T-cell (primary cell): Measurements from ENCODE around the gene PARVG. TPM values are rescaled to one million over a fixed set of nuclear protein-coding genes. Genes with fewer than 3 reads are reported as not detected.

Source experiments
- ATAC-seq, 4 experiments: fragments of 200-7000 bp in 3 of 4; fragments of 150-1000 bp in 1 of 4; cut with Tn5 transposase; replicated peaks in 1 of 4; 1 replicate in 3 of 4; 2 replicates in 1 of 4; pipeline ENCODE4 v1.10.0; 2021; ENCODE audit warnings: moderate library complexity in 3 of 4, mild to moderate bottlenecking in 2 of 4, moderate number of reproducible peaks in 1 of 4
- CTCF ChIA-PET, 2 donors: fragments of 300-600 bp; sonication (Branson Sonifier 250); formaldehyde crosslinking; loops; one replicate each; lab custom pipeline; 2022; ENCODE audit warnings: antibody characterized with exemption in 2 of 2; lab: Charles Lee
- POLR2A ChIA-PET, 2 donors: fragments of 300-600 bp; sonication (Branson Sonifier 250); formaldehyde crosslinking; loops; one replicate each; lab custom pipeline; 2022; ENCODE audit warnings: antibody characterized with exemption in 2 of 2; lab: Charles Lee
- DNase-seq, 35 experiments: peaks; one replicate each; pipeline versions ENCODE4 v3.0.0 to v3.0.0-alpha.2; 2013 to 2023
- H3K27ac ChIP-seq: one replicate; pipeline ENCODE4 v1.5.1; 2013; ENCODE audit warnings: low read length
- H3K27me3 ChIP-seq, 2 experiments: replicated peaks in 1 of 2; 1 replicate in 1 of 2; 2 replicates in 1 of 2; pipeline versions ENCODE4 v1.6.1 to v1.7.0; 2013; ENCODE audit warnings: low read length in 1 of 2, mixed read lengths in 1 of 2; ENCODE audit not compliant: control insufficient read depth in 2 of 2, insufficient read depth in 2 of 2; ENCODE audit errors: extremely low read depth in 1 of 2
- H3K36me3 ChIP-seq, 2 donors: 1 replicate in 1 of 2; 2 replicates in 1 of 2; pipeline versions ENCODE4 v1.6.1 to v1.7.0; 2013; ENCODE audit warnings: low read length in 1 of 2; ENCODE audit not compliant: control insufficient read depth in 2 of 2, insufficient read depth in 1 of 2; ENCODE audit errors: extremely low read depth in 1 of 2
- H3K4me1 ChIP-seq, 2 experiments: 1 replicate in 1 of 2; 2 replicates in 1 of 2; pipeline versions ENCODE4 v1.6.1 to v1.7.0; 2013; ENCODE audit warnings: low read length in 2 of 2, mixed read lengths in 1 of 2; ENCODE audit not compliant: insufficient read depth in 2 of 2, control insufficient read depth in 1 of 2; ENCODE audit errors: extremely low read depth in 1 of 2
- H3K4me3 ChIP-seq, 2 donors: 1 replicate in 1 of 2; 2 replicates in 1 of 2; pipeline versions ENCODE4 v1.5.1 to v1.7.0; 2013; ENCODE audit warnings: mild to moderate bottlenecking in 2 of 2, low read length in 1 of 2, moderate library complexity in 1 of 2; ENCODE audit not compliant: control insufficient read depth in 1 of 2; ENCODE audit errors: extremely low read depth in 1 of 2
- H3K9me3 ChIP-seq: 2 replicates; pipeline ENCODE4 v1.7.0; 2013
- H3K27ac Mint-ChIP-seq, 2 donors: one replicate each; pipeline ENCODE4 v1.8.0; 2020 to 2021; ENCODE audit warnings: mild to moderate bottlenecking in 2 of 2, mixed read lengths in 2 of 2
- H3K27me3 Mint-ChIP-seq, 2 donors: one replicate each; pipeline ENCODE4 v1.8.0; 2021 to 2022; ENCODE audit warnings: mixed read lengths in 2 of 2
- H3K36me3 Mint-ChIP-seq: one replicate; pipeline ENCODE4 v1.8.0; 2021; ENCODE audit warnings: mixed read lengths
- H3K4me1 Mint-ChIP-seq, 3 donors: one replicate each; pipeline ENCODE4 v1.8.0; 2020 to 2022; ENCODE audit warnings: mixed read lengths in 3 of 3, mild to moderate bottlenecking in 1 of 3
- H3K4me3 Mint-ChIP-seq, 3 donors: one replicate each; pipeline ENCODE4 v1.8.0; 2020 to 2022; ENCODE audit warnings: mild to moderate bottlenecking in 3 of 3, mixed read lengths in 3 of 3, moderate library complexity in 3 of 3
- H3K9me3 Mint-ChIP-seq, 3 donors: one replicate each; pipeline ENCODE4 v1.8.0; 2020 to 2022; ENCODE audit warnings: mixed read lengths in 3 of 3
- WGBS: methylation state at CpG from one replicate; pipeline ENCODE4 v1.1.5; 2013; ENCODE audit warnings: missing lambda C conversion rate; ENCODE audit not compliant: insufficient coverage; 5-methylcytosine and 5-hydroxymethylcytosine counted together
- total RNA-seq, 35 experiments: library from RNA in 6 of 35; stranded (reverse) in 6 of 35; fragments of 120-200 nt in 1 of 35; gene quantifications; one replicate each; pipeline versions ENCODE4 v1.2.1 to v1.2.4 and lab custom pipeline; 2013 to 2026

PARVG gene
- total RNA-seq, 5 donors from 2014 or later (not counting 1 experiment from before 2014, with no cell fraction given), result 153 to 236 (median 197) TPM

DNA sequence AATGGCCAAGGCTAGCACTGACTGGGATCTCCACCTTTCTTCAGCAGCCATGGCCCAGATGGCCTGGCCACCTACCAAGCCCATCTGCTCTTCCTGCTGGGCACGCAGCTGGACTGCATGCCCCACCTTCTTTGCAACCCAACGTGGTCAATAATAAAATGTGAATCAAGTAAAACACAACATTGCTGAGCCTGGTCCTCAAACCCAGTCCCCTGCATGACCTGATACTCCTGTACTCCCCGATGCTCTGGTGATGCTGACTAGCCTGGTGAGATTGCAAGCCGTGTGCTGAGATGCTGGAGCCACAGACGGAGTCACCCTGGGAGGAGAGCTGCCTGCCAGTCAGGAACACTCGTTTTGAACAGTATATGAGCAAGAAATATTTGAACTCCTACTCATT, 34.0 kb downstream of the PARVG start:
- DNase-seq (no peak), ATAC-seq (no peak)
- WGBS, result 96% methylated on average over 4 of the region's 6 CpGs
- Mint-ChIP-seq H3K27me3 (no peaks in the 10 kb centered on the region), H3K9me3 (peaks cover 0 to 5% (median 5%) of the 10 kb centered on the region in 3 donors), H3K36me3 (peaks cover 10% of the 10 kb centered on the region), H3K4me1 (no peaks in the 10 kb centered on the region), H3K4me3 (no peak overlapping the region), H3K27ac (no peak overlapping the region)
- H3K36me3 ChIP-seq, result no peaks in the 10 kb centered on the region
- POLR2A ChIA-PET, result no interaction called here
- peaks cover 0 to 5% of the 10 kb centered on the region in 2 experiments for H3K27me3 ChIP-seq
- no peaks in the 10 kb centered on the region for H3K9me3 ChIP-seq
- CTCF ChIA-PET, result no interaction called here
- no peak overlapping the region for H3K4me3 ChIP-seq
- no peaks in the 10 kb centered on the region for H3K4me1 ChIP-seq
- H3K27ac ChIP-seq, result no peak overlapping the region

DNA sequence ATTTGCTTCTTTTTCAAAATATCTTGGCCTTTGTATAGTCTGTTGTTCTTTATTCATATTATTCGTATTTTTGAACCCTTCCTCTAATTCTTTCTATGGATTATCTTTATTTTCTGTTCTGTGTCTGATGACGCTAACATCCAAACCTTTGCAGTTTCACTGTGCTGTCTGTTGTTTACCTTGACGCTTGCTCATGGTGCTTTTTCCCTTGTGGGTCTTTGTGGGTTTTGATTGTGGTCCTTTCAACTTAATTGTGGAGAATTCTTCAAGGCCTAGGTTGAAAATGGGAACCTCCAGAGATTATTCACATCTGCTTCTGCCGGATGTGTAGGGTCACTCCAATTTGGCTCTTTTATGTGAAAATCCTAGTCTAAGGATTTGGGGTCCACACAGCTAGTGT, 34.6 kb downstream of the PARVG start:
- Mint-ChIP-seq H3K9me3 (no peaks in the 10 kb centered on the region), H3K27ac (no peak overlapping the region), H3K4me1 (no peaks in the 10 kb centered on the region), H3K4me3 (no peak overlapping the region), H3K36me3 (peaks cover 5% of the 10 kb centered on the region), H3K27me3 (no peaks in the 10 kb centered on the region)
- WGBS, result 66% methylated on average over 3 of the region's 4 CpGs
- POLR2A ChIA-PET, result no interaction called here
- DNase-seq, result no peak
- no peaks in the 10 kb centered on the region for H3K4me1 ChIP-seq
- H3K27ac ChIP-seq, result no peak overlapping the region
- no peaks in the 10 kb centered on the region for H3K9me3 ChIP-seq
- no peak for ATAC-seq
- no peaks in the 10 kb centered on the region for H3K36me3 ChIP-seq
- peaks cover 0 to 5% of the 10 kb centered on the region in 2 experiments for H3K27me3 ChIP-seq
- no peak overlapping the region for H3K4me3 ChIP-seq
- CTCF ChIA-PET, result no interaction called here

DNA sequence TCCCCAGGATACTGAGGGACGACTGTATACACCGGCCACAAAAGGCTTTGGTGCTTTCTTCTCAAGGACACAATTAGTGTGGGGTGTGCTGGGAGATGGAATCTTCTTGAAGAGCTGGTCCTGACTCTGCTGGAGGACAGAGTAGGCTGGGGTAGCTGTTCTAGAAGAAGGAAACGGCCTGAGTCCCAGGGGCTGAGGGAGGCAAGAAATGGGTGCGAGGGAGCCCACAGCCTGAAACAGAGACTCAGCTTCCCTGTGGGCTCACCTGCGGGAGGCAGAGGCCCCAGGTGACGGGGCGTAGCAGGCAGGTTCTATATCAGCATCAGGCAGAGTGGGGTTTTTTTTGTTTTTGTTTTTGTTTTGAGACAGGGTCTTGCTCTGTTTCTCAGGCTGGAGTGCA, 36.6 kb downstream of the PARVG start:
- Histone ChIP-seq H3K27me3 (peaks cover 0 to 5% of the 10 kb centered on the region in 2 experiments), H3K9me3 (no peaks in the 10 kb centered on the region), H3K4me1 (no peaks in the 10 kb centered on the region), H3K27ac (no peak overlapping the region), H3K36me3 (no peaks in the 10 kb centered on the region), H3K4me3 (no peak overlapping the region)
- no peak overlapping the region for H3K27ac Mint-ChIP-seq
- ATAC-seq (no peak), DNase-seq (no peak)
- no peaks in the 10 kb centered on the region for H3K4me1 Mint-ChIP-seq
- H3K27me3 Mint-ChIP-seq, result peaks cover 0 to 1% of the 10 kb centered on the region in 2 donors
- H3K4me3 Mint-ChIP-seq, result no peak overlapping the region
- no peaks in the 10 kb centered on the region for H3K9me3 Mint-ChIP-seq
- no peaks in the 10 kb centered on the region for H3K36me3 Mint-ChIP-seq
- ChIA-PET POLR2A (no interaction called here), CTCF (interaction anchor here in 1 of 2 donors (0.7 kb wide), 1 partner anchor 469 kb away, joined by 4 read pairs; no protein-coding TSS in a partner anchor)
- WGBS, result 97% methylated on average over 7 of the region's 7 CpGs

DNA sequence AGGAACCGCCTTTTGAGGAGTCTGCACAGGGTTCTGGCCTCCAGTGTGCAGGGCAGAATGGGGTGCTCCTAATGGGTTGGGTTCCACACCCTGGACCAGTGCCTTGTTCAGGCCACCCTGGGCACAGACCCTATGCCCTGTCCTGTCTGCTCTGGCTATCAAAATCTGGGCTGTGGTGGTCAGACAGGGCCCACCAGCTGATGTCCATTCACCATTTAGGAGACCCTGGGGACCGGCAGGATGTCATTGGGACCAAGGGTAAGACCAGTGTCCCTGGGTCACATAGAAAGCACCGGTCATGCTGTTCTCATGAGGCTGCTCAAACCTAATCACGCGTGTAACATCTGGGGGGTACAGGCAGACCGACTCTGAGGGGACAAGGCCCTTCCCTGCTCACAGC, 37.3 kb downstream of the PARVG start:
- Mint-ChIP-seq H3K27me3 (peaks cover 0 to 5% of the 10 kb centered on the region in 2 donors), H3K27ac (no peak overlapping the region), H3K4me3 (no peak overlapping the region), H3K9me3 (no peaks in the 10 kb centered on the region), H3K4me1 (no peaks in the 10 kb centered on the region), H3K36me3 (no peaks in the 10 kb centered on the region)
- CTCF ChIA-PET, result interaction anchor here in 1 of 2 donors (0.7 kb wide), 1 partner anchor 468 kb away, joined by 4 read pairs; no protein-coding TSS in a partner anchor
- Histone ChIP-seq H3K27me3 (peaks cover 0 to 5% of the 10 kb centered on the region in 2 experiments), H3K4me1 (no peaks in the 10 kb centered on the region), H3K9me3 (no peaks in the 10 kb centered on the region), H3K36me3 (no peaks in the 10 kb centered on the region), H3K27ac (no peak overlapping the region), H3K4me3 (no peak overlapping the region)
- WGBS, result 81% methylated on average over 6 of the region's 6 CpGs
- ATAC-seq (no peak), DNase-seq (no peak)
- POLR2A ChIA-PET, result no interaction called here

DNA sequence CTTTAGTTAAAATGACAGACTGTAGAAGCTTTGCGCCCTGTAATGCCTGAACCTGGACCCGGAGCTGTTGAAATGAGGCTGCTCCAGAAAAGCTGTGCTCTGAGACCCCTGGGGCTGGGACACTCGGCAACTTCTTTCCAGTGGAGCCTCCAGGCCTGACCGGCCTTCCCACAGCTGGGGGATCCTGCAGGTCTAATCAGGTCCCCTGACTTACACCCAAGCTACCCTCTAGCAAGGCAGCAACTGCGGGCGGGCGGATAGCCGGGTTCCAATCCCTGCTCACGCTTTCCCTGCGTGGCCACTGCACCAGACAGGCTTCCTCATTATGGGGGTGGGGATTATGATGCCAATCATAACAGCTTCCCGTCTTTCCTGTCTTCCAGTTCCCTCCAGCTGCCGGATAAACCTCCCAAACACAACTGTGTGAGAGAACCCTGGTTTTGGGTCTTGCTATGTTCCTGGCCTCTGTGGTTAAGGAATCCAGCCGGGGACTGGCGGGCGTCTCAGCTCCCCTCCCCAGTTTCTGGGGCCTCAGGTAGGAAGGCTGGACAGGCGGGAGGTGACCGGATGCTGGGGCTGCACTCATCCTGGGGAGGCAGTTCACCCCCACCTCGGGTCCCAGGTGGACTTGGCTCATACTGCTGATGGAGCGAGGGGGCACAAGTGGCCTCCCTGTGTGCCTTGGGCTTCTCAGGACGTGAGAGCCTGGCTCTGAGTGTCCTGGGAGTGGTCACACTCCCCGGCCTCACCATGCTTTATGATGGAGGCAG, 38.6 kb downstream of the PARVG start:
- H3K9me3 Mint-ChIP-seq, result no peaks in the 10 kb centered on the region
- H3K27me3 Mint-ChIP-seq, result peaks cover 3 to 5% of the 10 kb centered on the region in 2 donors
- CTCF ChIA-PET, result no interaction called here

DNA sequence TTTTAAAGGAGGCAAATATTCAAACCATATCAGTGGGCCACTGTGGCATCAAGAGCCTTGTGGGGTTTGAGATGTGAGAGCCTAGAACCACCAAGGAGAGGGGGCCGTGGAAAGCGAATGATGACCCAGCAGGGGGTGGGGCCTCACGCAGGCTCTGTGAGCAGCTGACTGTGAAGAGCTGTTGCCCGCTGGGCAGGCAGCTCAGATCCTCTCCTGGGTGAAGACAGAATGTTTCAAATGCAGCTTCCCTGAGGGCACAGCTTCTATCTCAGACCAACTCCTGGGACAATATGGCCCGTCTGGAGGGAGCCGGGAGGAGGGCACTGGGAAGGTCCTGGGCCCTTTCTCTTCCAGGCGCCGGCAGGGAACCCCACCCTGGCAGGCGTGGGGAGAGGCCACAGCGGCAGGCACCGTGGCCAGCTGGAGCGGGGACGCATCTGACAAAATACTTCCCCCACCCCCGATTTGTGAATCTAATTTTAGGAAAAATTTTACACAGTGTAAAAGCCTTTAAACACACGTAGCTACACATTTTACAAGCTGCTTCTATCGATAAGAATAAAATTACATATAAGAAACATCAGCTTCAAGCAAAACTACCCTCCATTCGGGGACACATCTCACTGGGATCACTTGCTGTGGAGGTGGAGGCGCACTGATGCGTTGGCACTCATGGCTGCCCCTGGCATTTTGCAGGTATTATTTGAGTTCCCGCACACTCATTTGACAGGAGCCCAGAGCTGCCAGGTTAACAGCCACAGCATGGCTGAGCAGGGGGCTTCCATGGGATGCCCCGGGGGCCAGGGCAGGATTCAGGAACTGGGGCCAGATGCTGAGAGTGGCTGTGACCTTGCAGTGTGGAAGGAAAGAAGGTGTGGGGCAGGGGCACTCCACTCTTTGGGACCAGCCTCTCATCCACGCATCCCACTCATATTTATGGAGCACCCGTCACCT, 40.3 kb downstream of the PARVG start:
- Histone ChIP-seq H3K27ac (no peak overlapping the region), H3K4me1 (no peaks in the 10 kb centered on the region), H3K27me3 (peaks cover 0 to 14% of the 10 kb centered on the region in 2 experiments), H3K4me3 (no peak overlapping the region), H3K9me3 (no peaks in the 10 kb centered on the region), H3K36me3 (no peaks in the 10 kb centered on the region)
- no peak overlapping the region for H3K4me3 Mint-ChIP-seq
- H3K4me1 Mint-ChIP-seq, result no peaks in the 10 kb centered on the region
- no peak overlapping the region for H3K27ac Mint-ChIP-seq
- no peak for DNase-seq
- no peaks in the 10 kb centered on the region for H3K9me3 Mint-ChIP-seq
- H3K27me3 Mint-ChIP-seq, result peaks cover 15% of the 10 kb centered on the region in 2 donors
- H3K36me3 Mint-ChIP-seq, result no peaks in the 10 kb centered on the region
- ATAC-seq, result no peak
- 90% methylated on average over 14 of the region's 23 CpGs for WGBS
- ChIA-PET POLR2A (no interaction called here), CTCF (no interaction called here)

More for the DNA sequence above, 38.6 kb downstream of the PARVG start:
- WGBS, result 80% methylated on average over 13 of the region's 21 CpGs
- no peaks in the 10 kb centered on the region for H3K4me1 Mint-ChIP-seq
- Histone ChIP-seq H3K36me3 (no peaks in the 10 kb centered on the region), H3K9me3 (no peaks in the 10 kb centered on the region), H3K4me3 (no peak overlapping the region), H3K4me1 (no peaks in the 10 kb centered on the region), H3K27ac (no peak overlapping the region), H3K27me3 (peaks cover 0 to 5% of the 10 kb centered on the region in 2 experiments)
- DNase-seq, result no peak
- no peak overlapping the region for H3K4me3 Mint-ChIP-seq
- POLR2A ChIA-PET, result no interaction called here
- no peaks in the 10 kb centered on the region for H3K36me3 Mint-ChIP-seq
- ATAC-seq, result no peak
- H3K27ac Mint-ChIP-seq, result no peak overlapping the region
